Endothelial cell of umbilical vein (primary cell): ENCODE results near the gene PGAP6. TPM values are rescaled to one million over a fixed set of nuclear protein-coding genes. Genes with fewer than 3 reads are reported as not detected.

ENCODE experiments used
- BruUV-seq: library from RNA; stranded (reverse); fragments of 400-500 nt; replicated peaks from 2 replicates; lab custom pipeline; 2021; lab: Mats Ljungman, UMichigan
- CTCF ChIA-PET: fragments of 300-600, 350-600 bp; sonication (Branson Sonifier 250); formaldehyde crosslinking; loops from one replicate; lab custom pipeline; 2021; ENCODE audit warnings: antibody characterized with exemption, inconsistent platforms; lab: Charles Lee
- POLR2A ChIA-PET: fragments of 300-600, 350-600 bp; sonication (Branson Sonifier 250); formaldehyde crosslinking; loops from one replicate; lab custom pipeline; 2021; ENCODE audit warnings: antibody characterized with exemption, inconsistent platforms; lab: Charles Lee
- DNase-seq: peaks from one replicate; pipeline ENCODE4 v3.0.0-alpha.2; 2011; ENCODE audit warnings: low read depth, low spot score
- FAIRE-seq: peaks from 2 replicates; lab custom pipeline; 2011; peaks lifted over from hg19 to GRCh38; lab: Jason Lieb, UNC
- H2AFZ ChIP-seq: 2 replicates; pipeline ENCODE4 v1.6.0; 2012; ENCODE audit warnings: low read depth, low read length, control low read depth, inconsistent platforms
- H3K27ac ChIP-seq: 2 replicates; pipeline ENCODE4 v1.5.1; 2011; ENCODE audit warnings: low read depth, mild to moderate bottlenecking, control low read depth, low read length, moderate library complexity; ENCODE audit not compliant: insufficient read depth
- H3K27me3 ChIP-seq, 2 experiments: 2 replicates each; pipeline versions ENCODE4 v1.6.0 to v1.6.1; 2011; ENCODE audit warnings: low read length in 2 of 2, mixed read lengths in 1 of 2; ENCODE audit not compliant: control insufficient read depth in 2 of 2, insufficient read depth in 2 of 2
- H3K36me3 ChIP-seq, 2 experiments: 2 replicates in 1 of 2; 3 replicates in 1 of 2; pipeline ENCODE4 v1.5.1; 2011; ENCODE audit warnings: low read length in 2 of 2, mild to moderate bottlenecking in 1 of 2, moderate library complexity in 1 of 2; ENCODE audit not compliant: control insufficient read depth in 2 of 2, insufficient read depth in 2 of 2; ENCODE audit errors: extremely low read depth in 1 of 2
- H3K4me1 ChIP-seq: 3 replicates; pipeline ENCODE4 v1.5.1; 2011; ENCODE audit warnings: mild to moderate bottlenecking, low read length; ENCODE audit not compliant: control insufficient read depth, insufficient read depth; ENCODE audit errors: extremely low read depth
- H3K4me2 ChIP-seq: 2 replicates; pipeline ENCODE4 v1.6.1; 2011; ENCODE audit warnings: low read length, control low read depth, mixed read lengths; ENCODE audit not compliant: insufficient read depth
- H3K4me3 ChIP-seq, 3 experiments: fragments of 200-600 bp in 1 of 3; sonication (generic), shearing (Covaris generic) in 1 of 3; replicated peaks in 1 of 3; 2 replicates each; pipeline ENCODE4 v1.5.1; 2011 to 2016; ENCODE audit warnings: control low read depth in 3 of 3, low read length in 3 of 3, mild to moderate bottlenecking in 2 of 3, inconsistent platforms in 1 of 3, low read depth in 1 of 3, moderate library complexity in 1 of 3; ENCODE audit not compliant: insufficient read depth in 1 of 3
- H3K79me2 ChIP-seq: 2 replicates; pipeline ENCODE4 v1.6.0; 2012; ENCODE audit warnings: low read length, inconsistent platforms; ENCODE audit not compliant: control insufficient read depth, insufficient read depth
- H3K9ac ChIP-seq: replicated peaks from 2 replicates; pipeline ENCODE3; 2011; ENCODE audit warnings: low read length, control low read depth; ENCODE audit not compliant: insufficient read depth; ENCODE audit errors: extremely low read depth
- H3K9me1 ChIP-seq: replicated peaks from 3 replicates; pipeline ENCODE4 v1.6.0; 2011; ENCODE audit warnings: mild to moderate bottlenecking, low read length; ENCODE audit not compliant: control insufficient read depth, insufficient read depth; ENCODE audit errors: extremely low read depth
- H3K9me3 ChIP-seq: replicated peaks from 2 replicates; pipeline ENCODE4 v1.5.1; 2012; ENCODE audit warnings: low read length, inconsistent platforms; ENCODE audit not compliant: control insufficient read depth, insufficient read depth
- H4K20me1 ChIP-seq: replicated peaks from 2 replicates; pipeline ENCODE3; 2011; ENCODE audit warnings: mild to moderate bottlenecking, low read length; ENCODE audit not compliant: control insufficient read depth, insufficient read depth; ENCODE audit errors: extremely low read depth
- EZH2 ChIP-seq: IDR thresholded peaks from 2 replicates; pipeline ENCODE4 v1.6.1; 2012; ENCODE audit warnings: borderline replicate concordance, low read depth, mild to moderate bottlenecking, moderate library complexity, low read length, inconsistent platforms; ENCODE audit not compliant: severe bottlenecking
- FOS ChIP-seq: IDR thresholded peaks from 2 replicates; pipeline ENCODE4 v1.6.1; 2011; ENCODE audit warnings: mild to moderate bottlenecking, low read length, moderate library complexity, borderline replicate concordance; ENCODE audit not compliant: insufficient read depth
- GATA2 ChIP-seq: IDR thresholded peaks from 2 replicates; pipeline ENCODE4 v1.7.0; 2011; ENCODE audit warnings: low read depth, mild to moderate bottlenecking, moderate library complexity, mixed read lengths, low read length; ENCODE audit not compliant: insufficient read length, insufficient read depth
- JUN ChIP-seq: IDR thresholded peaks from 2 replicates; pipeline ENCODE4 v1.6.1; 2011; ENCODE audit warnings: borderline replicate concordance, low read depth; ENCODE audit not compliant: insufficient read length, insufficient read depth
- MAX ChIP-seq: IDR thresholded peaks from 2 replicates; pipeline ENCODE4 v1.6.1; 2011; ENCODE audit not compliant: insufficient read depth, insufficient read length
- MYC ChIP-seq: IDR thresholded peaks from one replicate; pipeline ENCODE4 v1.6.1; 2011; ENCODE audit warnings: mild to moderate bottlenecking, low read depth, low read length
- POLR2A ChIP-seq: IDR thresholded peaks from 2 replicates; pipeline ENCODE4 v1.6.1; 2012; ENCODE audit warnings: low read depth, mild to moderate bottlenecking, control low read depth, low read length
- POLR2AphosphoS5 ChIP-seq: IDR thresholded peaks from 2 replicates; pipeline ENCODE4 v1.6.1; 2012; ENCODE audit warnings: low read depth, mild to moderate bottlenecking, control low read depth, low read length, moderate library complexity; ENCODE audit not compliant: insufficient read depth
- dilution Hi-C: fragments of 300-500 bp; cut with MboI; formaldehyde crosslinking; loops from one replicate; pipeline ENCODE4 v1.15.0; 2019; ENCODE audit warnings: low sequenced_read_pairs; ENCODE audit not compliant: extremely low pct_ligation_motif_present
- intact Hi-C: fragments of 100-400 bp; cut with micrococcal nuclease; formaldehyde crosslinking; loops from one replicate; pipeline ENCODE4 v1.10.0; 2022
- polyA plus RNA-seq, 4 experiments: library from polyadenylated mRNA; depleted of rRNA in 3 of 4; stranded (reverse) in 3 of 4; unstranded in 1 of 4; fragments of >200 nt; gene quantifications; 2 replicates each; pipeline versions ENCODE4 v1.2.1 to v1.2.3, GENCODE V29; 2011 to 2012; ENCODE audit warnings: missing spikeins in 1 of 4
- total RNA-seq: library from RNA; stranded (reverse); gene quantifications from 2 replicates; pipeline ENCODE4 v1.2.3, GENCODE V29; 2021

The PGAP6 gene
- total and polyA plus RNA-seq, 2 donors (not counting 3 experiments of a cell fraction or from before 2014, with no cell fraction given): 89.8 to 365 TPM

- CTCF ChIA-PET: no interaction called here
- DNase-seq (no peak), FAIRE-seq (no peak)
- Histone ChIP-seq H3K27me3 (no peaks in the 10 kb centered on the region), H3K36me3 (peaks cover 7 to 57% of the 10 kb centered on the region in 2 experiments), H3K9me1 (no peaks in the 10 kb centered on the region), H3K79me2 (no peaks in the 10 kb centered on the region), H2AFZ (no peak overlapping the region), H3K9me3 (no peaks in the 10 kb centered on the region), H4K20me1 (no peaks in the 10 kb centered on the region), H3K27ac (no peak overlapping the region), H3K4me1 (peaks cover 8% of the 10 kb centered on the region), H3K4me2 (no peak overlapping the region), H3K4me3 (no peak overlapping the region), H3K9ac (no peak overlapping the region)
- POLR2A ChIA-PET: no interaction called here
- dilution Hi-C loops: no loop called here
- TF ChIP-seq MYC (no peak), POLR2AphosphoS5 (no peak), GATA2 (no peak), EZH2 (no peak), JUN (no peak), FOS (no peak), POLR2A (no peak), MAX (no peak)
- BruUV-seq: no TSS peak
- intact Hi-C loops: no loop called here
Measured at GRCh38 chr16:373020-373598, 8.7 kb downstream of the PGAP6 start.
